Brain microvascular endothelial cell (primary cell): ENCODE results near the gene BCAS4.

Experiments
- DNase-seq: peaks from one replicate; pipeline ENCODE4 v3.0.0-alpha.2; 2020
- H3K27ac ChIP-seq: fragments of 250-450 bp; sonication (Bioruptor Pico); 2 replicates; pipeline ENCODE4 v1.5.1; 2020; ENCODE audit warnings: mild to moderate bottlenecking, moderate library complexity
- H3K27me3 ChIP-seq: fragments of 250-450 bp; sonication (Bioruptor Pico); replicated peaks from 2 replicates; pipeline ENCODE4 v1.5.1; 2020; ENCODE audit warnings: mild to moderate bottlenecking
- H3K36me3 ChIP-seq: fragments of 250-450 bp; sonication (Bioruptor Pico); replicated peaks from 2 replicates; pipeline ENCODE4 v1.5.1; 2020; ENCODE audit warnings: mild to moderate bottlenecking
- H3K4me3 ChIP-seq: 2 replicates; pipeline ENCODE4 v1.5.1; 2011; ENCODE audit warnings: low read depth, mild to moderate bottlenecking, control low read depth, low read length, moderate library complexity
- in situ Hi-C: cut with HindIII; loops from 2 replicates; pipeline ENCODE4 v1.10.0; 2017; ENCODE audit warnings: low sequenced_read_pairs, low pct_ligation_motif_present
- TF ChIP-seq, protein P1 (sequence below): IDR thresholded peaks from 2 replicates; pipeline ENCODE4 v1.5.1; 2011; ENCODE audit warnings: low read depth, mild to moderate bottlenecking, moderate library complexity, low read length, control low read depth, inconsistent platforms; ENCODE audit errors: missing control alignments

Gene BCAS4

DNA sequence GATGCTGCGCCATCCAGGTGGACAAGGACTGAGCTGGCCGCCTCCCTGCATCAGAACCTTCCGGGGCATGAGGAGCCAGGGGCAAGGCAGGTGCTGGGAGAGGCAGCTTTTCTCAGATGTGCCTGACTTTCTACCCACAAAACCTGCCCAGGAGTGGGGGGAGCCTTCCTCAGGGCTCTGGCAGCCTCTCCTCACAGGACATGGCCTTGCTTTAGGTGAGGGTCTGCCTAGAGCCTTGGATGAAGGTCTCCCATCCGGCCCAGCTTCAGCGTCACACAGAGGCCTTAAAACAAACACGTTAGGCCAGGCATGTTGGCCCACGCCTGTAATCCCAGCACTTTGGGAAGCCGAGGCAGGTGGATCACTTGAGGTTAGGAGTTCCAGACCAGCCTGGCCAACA, 7.4 kb downstream of the BCAS4 start:
- no peaks in the 10 kb centered on the region for H3K36me3 ChIP-seq
- H3K27ac ChIP-seq, result no peak overlapping the region
- DNase-seq, result no peak
- TF ChIP-seq, protein P1, sequence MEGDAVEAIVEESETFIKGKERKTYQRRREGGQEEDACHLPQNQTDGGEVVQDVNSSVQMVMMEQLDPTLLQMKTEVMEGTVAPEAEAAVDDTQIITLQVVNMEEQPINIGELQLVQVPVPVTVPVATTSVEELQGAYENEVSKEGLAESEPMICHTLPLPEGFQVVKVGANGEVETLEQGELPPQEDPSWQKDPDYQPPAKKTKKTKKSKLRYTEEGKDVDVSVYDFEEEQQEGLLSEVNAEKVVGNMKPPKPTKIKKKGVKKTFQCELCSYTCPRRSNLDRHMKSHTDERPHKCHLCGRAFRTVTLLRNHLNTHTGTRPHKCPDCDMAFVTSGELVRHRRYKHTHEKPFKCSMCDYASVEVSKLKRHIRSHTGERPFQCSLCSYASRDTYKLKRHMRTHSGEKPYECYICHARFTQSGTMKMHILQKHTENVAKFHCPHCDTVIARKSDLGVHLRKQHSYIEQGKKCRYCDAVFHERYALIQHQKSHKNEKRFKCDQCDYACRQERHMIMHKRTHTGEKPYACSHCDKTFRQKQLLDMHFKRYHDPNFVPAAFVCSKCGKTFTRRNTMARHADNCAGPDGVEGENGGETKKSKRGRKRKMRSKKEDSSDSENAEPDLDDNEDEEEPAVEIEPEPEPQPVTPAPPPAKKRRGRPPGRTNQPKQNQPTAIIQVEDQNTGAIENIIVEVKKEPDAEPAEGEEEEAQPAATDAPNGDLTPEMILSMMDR, result no peak
- no peaks in the 10 kb centered on the region for H3K27me3 ChIP-seq
- in situ Hi-C loops, result loop anchor here (25.0 kb wide), 1 partner anchor 110 kb away; no protein-coding TSS in a partner anchor
- no peak overlapping the region for H3K4me3 ChIP-seq

DNA sequence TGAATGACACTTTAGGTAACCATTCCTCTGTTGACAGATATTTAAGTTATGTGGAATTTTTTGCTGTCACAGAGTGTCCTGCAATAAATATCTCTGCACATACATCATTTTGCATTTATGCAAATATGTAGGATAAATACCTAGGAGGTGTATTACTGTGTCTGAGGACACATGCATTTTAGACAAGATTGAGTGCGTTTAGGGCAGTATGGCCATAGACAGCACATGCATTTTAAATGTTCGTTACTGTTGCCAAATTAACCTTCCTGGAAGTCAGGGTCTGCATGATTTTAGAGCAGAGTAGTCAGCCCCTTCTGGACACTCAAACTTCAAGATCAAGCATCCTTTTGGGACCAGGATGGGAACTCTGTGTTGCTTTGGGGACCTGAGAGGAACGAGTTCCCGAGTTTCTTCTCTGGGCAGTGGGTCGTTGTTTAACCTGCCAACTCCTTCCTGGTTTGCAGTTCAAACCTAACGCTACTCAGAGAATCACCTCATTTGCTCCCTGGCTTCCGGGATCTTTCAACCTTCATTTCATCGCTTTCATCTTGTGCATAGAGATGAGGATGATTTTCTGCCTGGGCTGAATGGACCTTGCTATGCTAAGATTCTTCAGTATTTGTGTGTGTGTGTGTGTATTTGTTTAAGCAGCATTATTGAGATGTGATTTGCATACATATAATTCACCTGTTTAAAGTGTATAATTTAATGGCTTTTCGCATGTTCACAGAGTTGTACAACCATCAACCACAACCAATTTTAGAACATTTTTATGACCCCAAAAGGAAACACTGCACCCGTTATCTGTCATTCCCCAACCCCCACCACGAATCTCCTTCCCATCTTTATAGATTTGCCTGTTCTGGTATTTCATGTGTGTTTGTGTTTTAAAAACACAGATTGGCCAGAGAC, 9.8 kb downstream of the BCAS4 start:
- H3K27ac ChIP-seq, result no peak overlapping the region
- no peaks in the 10 kb centered on the region for H3K36me3 ChIP-seq
- H3K27me3 ChIP-seq, result no peaks in the 10 kb centered on the region
- DNase-seq, result no peak
- TF ChIP-seq, protein P1, result no peak
- in situ Hi-C loops, result loop anchor here (25.0 kb wide), 1 partner anchor 108 kb away; no protein-coding TSS in a partner anchor
- H3K4me3 ChIP-seq, result no peak overlapping the region

DNA sequence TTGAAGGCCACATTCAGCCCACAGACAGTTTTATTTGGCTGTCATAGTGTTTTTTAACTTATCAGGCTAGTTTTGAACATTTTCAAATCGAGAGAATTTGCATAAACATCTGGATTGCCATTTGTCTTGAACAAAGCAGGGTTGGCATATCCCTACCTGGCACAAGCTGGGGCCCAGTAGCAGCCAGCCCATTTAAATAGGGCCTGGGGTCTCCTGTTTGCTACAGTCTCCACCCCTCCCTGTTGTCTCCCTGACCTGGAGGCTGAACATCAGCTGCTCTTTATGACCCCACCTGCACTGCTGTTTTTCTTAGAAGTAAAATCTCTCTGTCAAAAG, 10.5 kb downstream of the BCAS4 start:
- H3K27ac ChIP-seq, result no peak overlapping the region
- no peaks in the 10 kb centered on the region for H3K36me3 ChIP-seq
- in situ Hi-C loops, result loop anchor here (25.0 kb wide), 1 partner anchor 107 kb away; no protein-coding TSS in a partner anchor
- no peak overlapping the region for H3K4me3 ChIP-seq
- TF ChIP-seq, protein P1, result no peak
- DNase-seq, result no peak
- H3K27me3 ChIP-seq, result no peaks in the 10 kb centered on the region

DNA sequence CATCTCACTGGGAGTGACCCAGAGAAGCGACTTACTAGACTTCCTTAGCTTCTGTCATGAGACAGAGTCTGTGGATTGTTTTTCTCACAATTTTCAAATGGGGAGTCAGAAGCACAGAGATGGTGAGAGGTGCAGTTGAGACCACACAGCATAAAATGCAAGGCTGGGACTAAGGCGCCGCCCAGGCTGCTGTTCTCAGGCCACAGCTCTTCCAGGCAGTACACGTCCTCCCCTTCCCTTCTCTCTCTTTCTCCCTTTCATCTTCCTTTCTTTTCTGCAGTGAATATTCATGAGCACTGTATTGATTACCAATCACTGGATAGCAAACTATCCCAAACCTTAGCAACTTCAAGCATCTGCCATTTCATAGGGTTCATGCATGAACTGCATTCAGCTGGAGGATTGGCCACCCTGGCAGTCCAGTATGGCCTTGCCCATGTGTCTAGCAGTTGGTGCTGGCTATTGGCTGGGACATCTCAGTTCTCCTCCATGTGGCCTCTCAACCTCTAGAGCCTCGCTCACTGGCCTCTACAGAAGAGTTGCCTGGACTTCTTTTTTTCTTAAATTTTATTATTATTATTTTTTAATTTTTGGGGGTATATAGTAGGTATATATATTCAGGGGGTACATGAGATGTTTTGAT, 11.4 kb downstream of the BCAS4 start:
- Histone ChIP-seq H3K36me3 (no peaks in the 10 kb centered on the region), H3K27ac (no peak overlapping the region), H3K4me3 (no peak overlapping the region), H3K27me3 (no peaks in the 10 kb centered on the region)
- TF ChIP-seq, protein P1, result no peak
- in situ Hi-C loops, result loop anchor here (25.0 kb wide), 1 partner anchor 106 kb away; no protein-coding TSS in a partner anchor
- DNase-seq, result no peak

DNA sequence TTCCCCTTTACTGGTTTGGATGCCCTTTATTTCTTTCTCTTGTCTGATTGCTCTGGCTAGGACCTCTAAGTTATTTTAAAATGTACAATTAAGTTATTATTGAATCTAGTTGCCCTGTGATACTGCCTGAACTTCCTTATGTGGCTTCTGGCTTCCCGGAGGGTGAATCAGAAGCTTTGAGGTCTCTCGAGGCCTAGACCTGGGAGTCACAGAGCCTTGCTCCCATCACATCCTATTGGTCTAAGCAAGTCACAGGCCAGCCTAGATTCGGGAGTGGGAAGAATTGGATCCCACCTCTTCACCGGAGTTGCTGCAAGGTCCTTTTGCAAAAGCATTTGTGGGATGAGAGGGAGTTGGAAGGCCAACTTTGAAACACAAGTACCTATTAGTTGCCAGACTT, 15.2 kb downstream of the BCAS4 start:
- in situ Hi-C loops, result loop anchor here (25.0 kb wide), 1 partner anchor 102 kb away; no protein-coding TSS in a partner anchor
- H3K36me3 ChIP-seq, result no peaks in the 10 kb centered on the region
- H3K27ac ChIP-seq, result no peak overlapping the region
- no peak overlapping the region for H3K4me3 ChIP-seq
- no peaks in the 10 kb centered on the region for H3K27me3 ChIP-seq
- TF ChIP-seq, protein P1, result no peak
- no peak for DNase-seq
